Gastrocnemius medialis (tissue), 4 donors: ENCODE results near the gene RALGAPA2.

ENCODE experiments used
- CTCF ChIP-seq, 5 experiments: fragments of 450-650 bp in 3 of 5; fragments of 200-600 bp in 2 of 5; sonication (generic) in 2 of 5; IDR thresholded peaks in 4 of 5; conservative IDR thresholded peaks in 1 of 5; 1 replicate in 4 of 5; 2 replicates in 1 of 5; pipeline ENCODE4 v1.5.1; 2016 to 2019; ENCODE audit warnings: antibody characterized with exemption in 5 of 5, mild to moderate bottlenecking in 3 of 5, moderate library complexity in 3 of 5
- POLR2A ChIP-seq, 2 donors: fragments of 450-650 bp; IDR thresholded peaks; one replicate each; pipeline ENCODE4 v1.6.1; 2017; ENCODE audit warnings: antibody characterized with exemption in 2 of 2, mild to moderate bottlenecking in 2 of 2, moderate library complexity in 2 of 2

GRCh38 chr20:20409331-20409730, 303.1 kb downstream of the RALGAPA2 start:
- TF ChIP-seq POLR2A (IDR thresholded peaks at IDR 0.05): no peak
- no peak for TF ChIP-seq CTCF (IDR thresholded peaks at IDR 0.05 in 4 of 5, conservative IDR thresholded peaks at IDR 0.05 in 1 of 5)
